PC-9 (cell line): Measurements from ENCODE around the gene ALKAL2.

Source experiments
- CTCF ChIP-seq: fragments of 200-600 bp; sonication (generic); conservative IDR thresholded peaks from 2 replicates; pipeline ENCODE4 v1.6.1; 2017; ENCODE audit warnings: mixed run types, antibody characterized with exemption, mild to moderate bottlenecking, moderate library complexity
- EZH2 ChIP-seq: fragments of 200-600 bp; sonication (generic); IDR thresholded peaks from 2 replicates; pipeline ENCODE4 v1.8.0; 2017; ENCODE audit warnings: antibody characterized with exemption, low read depth

GRCh38 chr2:268323-268722 lies 19.6 kb downstream of the ALKAL2 start:
- no peak for TF ChIP-seq CTCF
- no peak for TF ChIP-seq EZH2
